ENCODE results near the gene LRRC23. TPM values are rescaled to one million over a fixed set of nuclear protein-coding genes. Genes with fewer than 3 reads are reported as not detected.

Gene LRRC23
- total and polyA plus RNA-seq, 2 of the 13 experiments (the other 11 are each of a cell fraction or from before 2014, with no cell fraction given) = 6.0 to 7.8 TPM

- TF ChIP-seq, protein P1, sequence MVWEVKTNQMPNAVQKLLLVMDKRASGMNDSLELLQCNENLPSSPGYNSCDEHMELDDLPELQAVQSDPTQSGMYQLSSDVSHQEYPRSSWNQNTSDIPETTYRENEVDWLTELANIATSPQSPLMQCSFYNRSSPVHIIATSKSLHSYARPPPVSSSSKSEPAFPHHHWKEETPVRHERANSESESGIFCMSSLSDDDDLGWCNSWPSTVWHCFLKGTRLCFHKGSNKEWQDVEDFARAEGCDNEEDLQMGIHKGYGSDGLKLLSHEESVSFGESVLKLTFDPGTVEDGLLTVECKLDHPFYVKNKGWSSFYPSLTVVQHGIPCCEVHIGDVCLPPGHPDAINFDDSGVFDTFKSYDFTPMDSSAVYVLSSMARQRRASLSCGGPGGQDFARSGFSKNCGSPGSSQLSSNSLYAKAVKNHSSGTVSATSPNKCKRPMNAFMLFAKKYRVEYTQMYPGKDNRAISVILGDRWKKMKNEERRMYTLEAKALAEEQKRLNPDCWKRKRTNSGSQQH (CRISPR knock-in tag; IDR thresholded peaks at IDR 0.05; ENCODE audit: low read depth) = no peak
- TF ChIP-seq GTF2F1 (IDR thresholded peaks at IDR 0.05; ENCODE audit: low read length) = no peak
- TF ChIP-seq CBFB (CRISPR knock-in tag; IDR thresholded peaks at IDR 0.05) = no peak
- TF ChIP-seq ZNF33A (CRISPR knock-in tag; IDR thresholded peaks at IDR 0.05; ENCODE audit: borderline replicate concordance) = no peak
- TF ChIP-seq KDM3A (CRISPR knock-in tag; IDR thresholded peaks at IDR 0.05; ENCODE audit: low read depth) = peak; percentile 93
- TF ChIP-seq ZNF766 (CRISPR knock-in tag; IDR thresholded peaks at IDR 0.05; ENCODE audit: borderline replicate concordance) = no peak
- 0 out of 2 replicates have a peak, but pooled peaks have one; percentile 48 for TF ChIP-seq ZSCAN25 (CRISPR knock-in tag; IDR thresholded peaks at IDR 0.05)
- no peak for TF ChIP-seq ZMYM4 (CRISPR knock-in tag; IDR thresholded peaks at IDR 0.05)
- peak; percentile 33; the same call in 1 of the 2 replicates for TF ChIP-seq ARHGAP35 (CRISPR knock-in tag; IDR thresholded peaks at IDR 0.05; ENCODE audit: borderline replicate concordance)
- peak; percentile 92 for TF ChIP-seq ZNF607 (CRISPR knock-in tag; IDR thresholded peaks at IDR 0.05; ENCODE audit: borderline replicate concordance)
- no peak for TF ChIP-seq ZNF713 (CRISPR knock-in tag; IDR thresholded peaks at IDR 0.05)
- no peak for TF ChIP-seq RFX1 (IDR thresholded peaks at IDR 0.05)
- no peak for TF ChIP-seq ZNF703 (CRISPR knock-in tag; IDR thresholded peaks at IDR 0.05; ENCODE audit: borderline replicate concordance)
- no peak for TF ChIP-seq PLRG1 (conservative IDR thresholded peaks at IDR 0.05)
- TF ChIP-seq SMAD1 (CRISPR knock-in tag; IDR thresholded peaks at IDR 0.05; ENCODE audit: borderline replicate concordance, low read depth) = peak; percentile 57; the same call in 1 of the 2 replicates
- TF ChIP-seq ONECUT2 (CRISPR knock-in tag; IDR thresholded peaks at IDR 0.05) = 0 out of 2 replicates have a peak, but pooled peaks have one; percentile 37
- peak; percentile 46 for TF ChIP-seq DBP (CRISPR knock-in tag; IDR thresholded peaks at IDR 0.05; ENCODE audit: not compliant biosample characterization)
- TF ChIP-seq ZNF792 (CRISPR knock-in tag; IDR thresholded peaks at IDR 0.05) = peak; percentile 15; the same call in 1 of the 2 replicates
- TF ChIP-seq ZFY (CRISPR knock-in tag; IDR thresholded peaks at IDR 0.05) = peak; percentile 62; the same call in 1 of the 2 replicates
- no peak for TF ChIP-seq ZNF891 (CRISPR knock-in tag; IDR thresholded peaks at IDR 0.05)
- peak; percentile 96 for TF ChIP-seq CTCF (CRISPR knock-in tag; IDR thresholded peaks at IDR 0.05)
- TF ChIP-seq ZNF782 (CRISPR knock-in tag; IDR thresholded peaks at IDR 0.05; ENCODE audit: borderline replicate concordance) = no peak
- no peak for TF ChIP-seq ZFP82 (CRISPR knock-in tag; IDR thresholded peaks at IDR 0.05; ENCODE audit: borderline replicate concordance)
- no peak for TF ChIP-seq ATAD3A (CRISPR knock-in tag; IDR thresholded peaks at IDR 0.05)
- TF ChIP-seq ZNF574 (CRISPR knock-in tag; IDR thresholded peaks at IDR 0.05) = peak; percentile 65
Observed at GRCh38 chr12:6944381-6945186, 40.0 kb downstream of the LRRC23 start (continued).
